ENCODE data around the gene ATP6V0C. TPM values are rescaled to one million over a fixed set of nuclear protein-coding genes. Genes with fewer than 3 reads are reported as not detected.
"Not testable (repeated sequence)": the region's sequence is repeated elsewhere in the genome, so short reads cannot be mapped to it uniquely, and the experiment has no call there.

ATP6V0C gene
- total RNA-seq, 1 donor from 2014 or later = 129 TPM

DNA sequence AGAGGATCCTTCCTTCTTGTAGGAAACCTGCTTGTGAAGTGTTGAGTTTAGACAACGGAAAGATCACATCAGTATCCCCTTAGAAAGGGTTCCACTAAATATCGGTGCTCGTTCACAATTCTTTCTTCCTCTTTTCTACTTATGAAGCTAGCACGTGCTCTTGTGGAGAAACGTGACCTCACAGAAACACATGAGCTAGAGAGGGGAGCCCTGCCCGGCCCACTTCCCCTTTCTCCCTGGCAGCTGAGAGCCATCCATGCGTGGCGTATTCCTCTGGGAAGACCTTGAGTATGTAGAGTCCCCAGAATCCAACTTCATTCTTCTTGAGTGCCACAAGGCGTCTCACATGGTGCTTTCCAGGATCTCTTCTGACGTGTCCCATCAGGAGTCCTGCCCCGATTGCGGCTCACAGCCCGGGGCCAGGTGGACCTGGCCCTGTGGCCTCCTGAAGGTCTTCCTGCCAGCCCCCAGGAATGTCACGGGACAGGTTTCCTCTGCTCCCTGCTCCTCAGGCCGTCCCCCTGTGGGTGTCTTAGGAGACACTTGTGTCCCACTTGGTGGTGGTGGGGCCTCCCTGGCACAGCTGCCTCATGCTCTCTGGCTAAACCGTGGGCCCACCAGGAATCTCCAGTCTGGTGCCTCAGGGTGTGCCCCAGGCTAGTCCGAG is 46.5 kb downstream of the ATP6V0C start:
- ATAC-seq (ENCODE audit: poor library complexity) (peak; percentile 65), DNase-seq (peak; percentile 28)
- intact Hi-C loops (cut with DNase I) = not testable (repeated sequence)

DNA sequence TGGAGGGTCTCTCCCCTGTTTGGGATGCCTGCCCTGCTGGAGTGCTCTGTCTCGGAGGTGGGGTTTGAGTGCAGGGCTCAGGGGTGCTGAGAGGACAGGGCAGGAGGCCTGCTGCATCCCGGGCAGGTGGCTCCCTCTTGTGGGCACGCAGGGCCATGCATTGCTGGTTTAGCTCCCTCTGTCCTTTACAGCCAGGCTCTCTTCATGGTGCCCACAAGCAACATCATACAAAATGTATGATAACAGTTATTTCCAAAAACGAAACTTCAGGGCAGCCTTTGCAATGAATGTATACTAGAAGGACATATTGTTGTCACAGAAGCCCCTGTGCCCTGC is 47.0 kb downstream of the ATP6V0C start:
- DNase-seq (peak; percentile 85), ATAC-seq (ENCODE audit: poor library complexity) (peak; percentile 87)
- intact Hi-C loops (cut with DNase I) = not testable (repeated sequence)

DNA sequence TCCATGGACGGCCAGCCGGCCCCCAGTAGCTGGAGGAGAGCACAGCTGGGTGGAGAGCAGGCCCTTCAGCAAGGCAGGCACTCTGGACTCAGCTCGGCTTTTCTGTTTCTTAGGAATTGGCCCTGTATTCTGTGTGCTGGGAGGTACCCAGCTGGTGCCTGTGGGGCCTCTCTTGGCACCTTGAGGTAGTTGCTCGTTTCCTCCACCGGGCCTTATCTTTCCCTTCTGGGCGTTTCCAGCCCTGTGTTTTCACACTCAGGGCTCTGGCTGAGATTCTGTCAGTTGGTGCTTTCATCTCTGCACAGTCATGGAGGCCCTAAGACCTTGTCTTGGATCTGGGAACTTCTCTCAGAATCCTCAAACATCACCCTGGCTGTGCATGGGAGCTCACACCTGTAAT is 53.8 kb downstream of the ATP6V0C start:
- DNase-seq; intact Hi-C loops (cut with DNase I); ATAC-seq (ENCODE audit: poor library complexity): not testable (repeated sequence)

DNA sequence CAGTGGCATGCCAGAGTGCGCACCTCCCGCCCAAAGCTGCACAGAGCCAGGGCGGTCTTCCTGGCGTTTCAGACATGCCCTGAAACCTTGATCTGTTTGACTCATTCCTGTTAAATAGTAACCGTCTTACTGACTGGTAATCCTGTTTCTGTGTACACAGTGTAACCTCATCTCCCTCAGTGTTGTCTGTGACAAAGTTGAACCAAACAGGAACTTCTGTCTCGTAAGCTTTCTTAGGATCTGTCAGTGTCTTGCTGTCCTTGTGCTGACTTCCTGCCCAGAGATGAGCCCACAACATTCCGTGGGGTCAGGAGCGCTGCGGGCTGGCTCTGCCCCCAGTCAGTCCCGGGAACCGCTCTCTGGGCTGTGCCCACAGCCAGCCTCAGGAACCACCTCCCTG is 54.8 kb downstream of the ATP6V0C start:
- DNase-seq; intact Hi-C loops (cut with DNase I): not testable (repeated sequence)
- peak; percentile 23 for ATAC-seq (ENCODE audit: poor library complexity)

Small RNAs within 50 kb of the gene (microRNA-seq; reads per million reads assigned to microRNA genes)
- gene MIR3178 = not detected
- not detected for gene MIR6768

Other genes with a start within 250 kb of the ATP6V0C start
- 109 TPM for gene RNPS1, start 245.8 kb upstream of the ATP6V0C start, total RNA-seq
- gene ABCA3, start 173.2 kb upstream of the ATP6V0C start, total RNA-seq = 6.0 TPM
- 1.4 TPM for gene CCNF, start 84.5 kb upstream of the ATP6V0C start, total RNA-seq
- 1.0 TPM for gene TEDC2, start 53.8 kb upstream of the ATP6V0C start, total RNA-seq
- gene NTN3, start 42.7 kb upstream of the ATP6V0C start, total RNA-seq = 0.19 TPM
- gene TBC1D24, start 38.8 kb upstream of the ATP6V0C start, total RNA-seq = 11.8 TPM
- gene AMDHD2, start 6.4 kb downstream of the ATP6V0C start, total RNA-seq = 13.4 TPM
- gene CEMP1, start 17.5 kb downstream of the ATP6V0C start, total RNA-seq = not detected
- 38.5 TPM for gene PDPK1, start 24.1 kb downstream of the ATP6V0C start, total RNA-seq
- 9.8 TPM for gene KCTD5, start 168.6 kb downstream of the ATP6V0C start, total RNA-seq
- 0.30 TPM for gene PRSS27, start 206.3 kb downstream of the ATP6V0C start, total RNA-seq
- 243 TPM for gene SRRM2, start 238.7 kb downstream of the ATP6V0C start, total RNA-seq